Kidney glomerular epithelial cell (primary cell): ENCODE results near the gene HTR1D.
"Not testable (repeated sequence)": the region's sequence is repeated elsewhere in the genome, so short reads cannot be mapped to it uniquely, and the experiment has no call there.

ENCODE experiments used
- DNase-seq: peaks from one replicate; lab custom pipeline; 2025; lab: John Stamatoyannopoulos, UW

Gene HTR1D, protein sequence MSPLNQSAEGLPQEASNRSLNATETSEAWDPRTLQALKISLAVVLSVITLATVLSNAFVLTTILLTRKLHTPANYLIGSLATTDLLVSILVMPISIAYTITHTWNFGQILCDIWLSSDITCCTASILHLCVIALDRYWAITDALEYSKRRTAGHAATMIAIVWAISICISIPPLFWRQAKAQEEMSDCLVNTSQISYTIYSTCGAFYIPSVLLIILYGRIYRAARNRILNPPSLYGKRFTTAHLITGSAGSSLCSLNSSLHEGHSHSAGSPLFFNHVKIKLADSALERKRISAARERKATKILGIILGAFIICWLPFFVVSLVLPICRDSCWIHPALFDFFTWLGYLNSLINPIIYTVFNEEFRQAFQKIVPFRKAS

DNA sequence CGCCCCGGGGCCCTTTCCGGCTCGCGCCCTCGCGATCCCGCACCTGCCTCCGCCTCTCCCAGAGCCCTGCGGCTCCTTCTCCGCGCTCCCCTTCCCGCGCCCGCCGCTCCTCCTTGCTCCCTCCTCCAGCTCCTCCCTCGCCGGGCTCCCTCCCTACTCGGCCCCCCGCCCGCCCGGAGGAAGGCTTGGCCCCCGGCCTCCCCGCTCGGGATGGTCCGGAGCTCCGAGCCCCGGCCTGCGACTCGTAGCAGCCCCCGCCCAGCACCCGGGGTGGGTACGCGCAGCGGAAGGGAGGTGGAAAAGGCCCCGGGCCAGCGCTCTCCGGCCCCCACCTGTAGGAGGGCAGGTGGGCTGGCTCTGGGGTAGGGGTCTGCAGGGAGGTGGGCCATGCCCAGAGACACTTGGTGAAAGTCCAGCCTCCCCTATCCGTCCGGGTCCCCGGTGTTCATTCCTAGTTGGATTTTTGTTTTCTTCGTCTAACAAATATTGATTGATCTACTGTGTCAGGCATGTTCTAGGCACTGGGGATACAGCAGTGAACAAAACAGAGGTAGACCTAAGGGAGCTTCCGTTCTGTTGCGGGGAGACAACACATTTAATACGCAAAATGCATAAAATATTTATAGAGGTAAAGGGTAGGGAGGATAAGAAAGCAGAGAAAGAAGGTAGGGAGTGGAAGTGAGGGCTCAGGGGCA lies at the start of gene HTR1D:
Gene HTR1D (minus strand): TSS at position 82 of the 695 bp plus-strand sequence. CDS start 23,283 bp downstream, outside the sequence.
- DNase-seq: no peak

DNA sequence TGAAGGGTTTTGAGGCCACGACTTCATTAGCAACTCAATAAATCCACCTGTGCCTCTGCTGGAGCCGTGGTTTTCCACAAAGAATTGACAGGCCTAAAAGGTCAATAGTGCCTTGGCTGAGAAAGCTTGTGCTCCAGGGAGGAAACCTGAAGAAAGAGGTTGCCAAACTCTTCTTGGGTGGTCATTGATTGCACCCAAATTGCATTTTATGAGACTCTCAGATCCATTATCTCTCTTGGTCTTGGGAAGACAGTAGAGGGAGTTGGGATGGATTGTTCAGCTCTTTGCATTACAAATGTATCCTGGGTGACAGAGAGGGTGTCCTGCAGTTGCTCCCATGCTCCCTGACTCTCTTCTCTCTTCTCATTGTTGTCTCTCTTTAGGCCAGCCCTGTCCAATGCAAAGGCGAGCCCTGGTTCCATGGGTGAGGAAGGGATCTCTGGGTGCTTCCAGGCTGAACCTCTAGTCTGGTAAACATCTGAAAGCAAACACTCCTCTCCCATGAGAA lies 46.1 kb upstream of the HTR1D start:
- DNase-seq: no peak

DNA sequence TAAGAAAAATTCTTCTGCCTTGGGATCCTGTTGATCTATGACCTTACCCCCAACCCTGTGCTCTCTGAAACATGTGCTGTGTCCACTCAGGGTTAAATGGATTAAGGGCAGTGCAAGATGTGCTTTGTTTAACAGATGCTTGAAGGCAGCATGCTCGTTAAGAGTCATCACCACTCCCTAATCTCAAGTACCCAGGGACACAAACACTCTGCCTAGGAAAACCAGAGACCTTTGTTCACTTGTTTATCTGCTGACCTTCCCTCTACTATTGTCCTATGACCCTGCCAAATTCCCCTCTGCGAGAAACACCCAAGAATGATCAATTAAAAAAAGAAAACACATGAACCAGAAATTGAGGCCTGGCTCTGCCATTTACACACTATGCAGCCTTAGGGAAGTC lies 40.8 kb upstream of the HTR1D start:
- not testable (repeated sequence) for DNase-seq

DNA sequence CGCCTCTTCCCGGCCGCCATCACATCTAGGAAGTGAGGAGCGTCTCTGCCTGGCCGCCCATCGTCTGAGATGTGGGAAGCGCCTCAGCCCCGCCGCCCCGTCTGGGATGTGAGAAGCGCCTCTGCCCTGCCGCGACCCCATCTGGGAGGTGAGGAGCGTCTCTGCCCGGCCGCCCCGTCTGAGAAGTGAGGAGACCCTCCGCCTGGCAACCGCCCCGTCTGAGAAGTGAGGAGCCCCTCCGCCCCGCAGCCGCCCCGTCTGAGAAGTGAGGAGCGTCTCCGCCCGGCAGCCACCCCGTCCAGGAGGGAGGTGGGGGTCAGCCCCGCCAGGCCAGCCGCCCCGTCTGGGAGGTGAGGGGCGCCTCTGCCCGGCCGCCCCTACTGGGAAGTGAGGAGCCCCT lies 40.1 kb upstream of the HTR1D start:
- DNase-seq: not testable (repeated sequence)

DNA sequence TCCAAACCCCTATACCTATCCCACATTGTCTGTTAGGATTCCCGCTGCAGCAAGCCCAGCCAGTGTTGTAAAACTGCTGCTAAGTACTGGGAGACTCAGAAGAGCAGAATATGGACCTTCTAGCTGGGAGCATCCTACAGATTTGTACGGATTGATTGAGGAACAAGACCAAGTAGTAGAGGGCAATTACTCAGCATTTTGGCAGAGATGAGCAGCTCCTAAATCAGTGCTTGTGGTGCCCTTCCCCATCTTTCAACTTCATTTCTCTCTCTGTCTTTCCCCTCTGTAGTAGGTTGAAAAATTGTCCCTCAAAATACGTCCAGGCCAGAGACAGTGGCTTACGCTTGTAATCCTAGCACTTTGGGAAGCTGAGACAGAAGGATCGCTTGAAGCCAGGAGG lies 37.3 kb upstream of the HTR1D start:
- DNase-seq: no peak

DNA sequence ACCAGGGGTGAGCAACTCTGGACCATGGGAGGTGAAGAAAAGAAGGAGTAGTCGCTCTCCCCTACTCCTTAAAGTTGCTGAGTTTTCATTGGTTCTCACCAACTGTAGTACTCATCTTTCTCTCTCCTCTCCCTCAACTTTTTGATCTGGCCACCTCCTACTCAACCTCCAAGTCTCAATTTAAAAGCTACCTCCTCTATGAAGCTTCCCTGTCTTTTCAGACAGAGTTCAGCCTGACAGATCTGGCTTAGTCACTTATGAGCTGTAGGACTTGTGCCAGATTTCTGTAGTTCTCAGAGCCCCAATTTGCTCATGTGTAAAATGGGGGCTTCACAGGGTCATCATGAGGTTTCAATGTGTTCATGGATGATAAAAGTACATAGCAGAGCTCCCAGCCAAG lies 34.5 kb upstream of the HTR1D start:
- no peak for DNase-seq

DNA sequence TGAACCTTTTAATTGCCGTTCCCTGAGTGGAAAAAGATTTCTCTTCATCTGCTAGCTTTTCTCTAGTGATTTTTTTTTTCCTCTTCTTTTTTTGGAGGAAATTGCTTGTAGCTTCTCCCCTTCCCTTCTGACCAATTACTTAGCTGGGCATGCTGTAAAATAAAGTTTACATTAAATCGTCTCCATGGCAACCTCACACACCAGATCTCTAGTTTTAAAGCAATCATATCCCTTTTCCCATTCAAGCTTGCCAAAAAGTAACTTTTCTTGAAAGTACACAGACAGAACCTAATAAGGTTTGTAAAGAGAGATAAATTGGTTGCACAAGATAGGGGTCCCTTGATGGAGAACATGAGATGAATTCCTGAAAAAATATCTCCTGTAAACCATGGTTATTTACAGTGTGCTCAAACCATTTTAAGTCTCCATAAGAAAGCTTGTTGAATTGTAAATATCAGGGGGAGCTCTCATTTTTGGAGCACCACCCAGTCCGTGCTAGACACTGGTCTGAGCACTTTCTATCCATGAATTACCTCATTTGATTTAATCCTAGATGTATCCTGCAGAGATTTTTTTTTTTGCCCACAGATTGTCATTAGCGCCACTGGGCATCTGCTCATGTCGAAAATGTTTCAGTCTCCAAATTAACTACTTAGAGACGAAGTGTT lies 32.6 kb upstream of the HTR1D start:
- no peak for DNase-seq

DNA sequence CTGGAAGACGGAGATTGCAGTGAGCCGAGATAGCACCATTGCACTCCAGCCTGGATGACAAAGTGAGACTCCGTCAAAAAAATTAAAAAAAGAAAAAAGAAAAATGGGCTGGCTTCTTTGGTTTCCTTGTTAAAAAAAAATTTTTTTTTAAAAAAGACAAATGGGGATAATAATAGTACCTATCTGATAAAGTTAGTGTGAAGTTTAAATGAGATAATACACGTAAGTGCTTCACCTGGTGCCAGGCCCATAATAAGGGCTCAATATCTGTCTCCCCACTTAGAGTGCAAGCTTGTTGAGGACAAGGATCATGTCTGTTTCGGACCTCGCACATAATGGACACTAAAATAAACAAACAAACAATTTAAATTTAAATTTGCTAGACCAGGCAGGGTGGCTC lies 30.0 kb upstream of the HTR1D start:
- no peak for DNase-seq

DNA sequence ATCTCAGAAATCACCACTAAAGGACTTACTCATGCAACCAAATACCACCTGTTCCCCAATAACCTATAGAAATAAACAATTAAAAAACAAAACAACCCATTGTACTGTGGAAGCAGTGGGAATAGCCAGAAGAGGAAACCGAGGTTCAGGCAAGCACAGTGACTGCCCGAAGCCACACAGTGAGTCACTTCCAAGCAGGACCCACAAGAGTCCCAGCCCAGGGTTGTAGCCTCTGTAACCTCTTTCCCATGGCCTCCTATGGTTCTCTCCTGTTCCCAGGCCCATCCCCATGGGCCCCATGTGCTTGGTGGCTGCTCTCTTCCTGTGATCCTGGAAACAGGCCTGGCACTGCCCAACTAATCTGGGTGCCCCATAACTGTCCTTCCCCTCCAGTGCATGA lies 29.0 kb upstream of the HTR1D start:
- no peak for DNase-seq

DNA sequence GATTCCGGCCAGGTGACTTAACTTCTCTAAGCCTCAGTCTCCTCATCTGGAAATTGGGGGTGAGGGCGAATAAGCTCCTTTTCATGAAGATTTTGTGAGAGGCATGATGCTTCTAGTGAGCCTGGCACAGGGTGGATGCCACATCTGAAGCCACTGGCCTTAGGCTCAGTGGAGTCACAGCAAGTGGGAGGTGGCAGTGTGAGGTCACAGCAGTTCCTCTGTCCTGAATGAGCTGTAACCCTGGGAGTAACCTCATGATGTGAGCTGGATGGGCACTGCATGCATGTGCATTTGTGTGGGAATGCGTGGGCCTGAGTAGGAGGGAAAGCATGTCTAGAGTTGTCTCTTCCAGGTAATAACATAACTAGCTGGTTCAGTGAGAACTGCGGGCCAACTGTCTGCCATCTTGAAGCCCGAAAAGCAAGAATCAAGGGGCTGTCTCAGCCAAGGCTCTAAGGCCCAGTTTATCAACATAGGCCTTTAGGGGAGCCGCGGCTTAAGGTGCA lies 27.0 kb upstream of the HTR1D start:
- no peak for DNase-seq

DNA sequence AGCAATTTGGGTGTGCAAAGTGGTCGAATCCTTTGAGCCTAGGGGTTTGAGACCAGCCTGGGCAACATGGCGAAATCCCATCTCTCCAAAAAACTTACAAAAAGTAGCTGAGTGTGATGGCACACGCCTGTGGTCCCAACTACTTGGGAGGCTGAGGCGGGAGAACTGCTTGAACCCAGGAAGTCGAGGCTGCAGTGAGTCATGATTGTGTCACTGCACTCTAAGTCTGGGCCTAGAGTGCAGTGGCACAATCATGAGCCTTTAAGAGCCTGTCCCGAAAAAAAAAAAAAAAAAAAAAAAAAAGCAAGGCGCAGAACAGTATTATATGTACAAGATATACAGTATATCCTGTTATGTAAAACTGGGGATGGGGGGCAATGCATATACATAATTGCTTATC lies 25.1 kb upstream of the HTR1D start:
- DNase-seq: no peak

DNA sequence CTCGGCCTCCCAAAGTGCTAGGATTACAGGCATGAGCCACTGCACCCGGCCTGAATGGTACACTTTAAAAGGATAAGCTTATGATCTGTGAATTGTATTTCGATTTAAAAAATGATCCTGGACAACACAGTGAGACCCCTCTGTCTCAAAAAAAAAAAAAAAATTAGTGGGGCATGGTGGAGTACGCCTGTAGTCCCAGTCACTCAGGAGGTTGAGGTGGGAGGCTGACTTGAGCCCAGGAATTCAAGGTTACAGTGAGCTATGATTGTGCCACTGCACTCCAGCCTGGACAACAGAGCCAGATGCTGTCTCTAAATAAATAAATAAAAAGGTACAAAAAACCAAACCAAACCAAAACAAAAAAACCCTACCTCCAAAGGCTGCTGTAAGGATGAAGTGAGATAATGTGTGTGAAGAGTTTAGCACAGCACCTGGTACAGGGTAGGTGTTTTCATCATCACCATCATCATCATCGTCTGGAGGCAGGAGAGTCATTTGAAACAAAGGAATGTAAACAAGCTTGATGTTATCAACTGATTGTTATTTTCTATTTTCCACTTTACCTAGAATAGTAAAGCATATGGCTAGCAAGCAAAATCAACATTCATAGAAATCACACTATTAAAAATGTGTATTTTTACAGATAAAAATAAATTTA lies 22.5 kb upstream of the HTR1D start:
- no peak for DNase-seq

DNA sequence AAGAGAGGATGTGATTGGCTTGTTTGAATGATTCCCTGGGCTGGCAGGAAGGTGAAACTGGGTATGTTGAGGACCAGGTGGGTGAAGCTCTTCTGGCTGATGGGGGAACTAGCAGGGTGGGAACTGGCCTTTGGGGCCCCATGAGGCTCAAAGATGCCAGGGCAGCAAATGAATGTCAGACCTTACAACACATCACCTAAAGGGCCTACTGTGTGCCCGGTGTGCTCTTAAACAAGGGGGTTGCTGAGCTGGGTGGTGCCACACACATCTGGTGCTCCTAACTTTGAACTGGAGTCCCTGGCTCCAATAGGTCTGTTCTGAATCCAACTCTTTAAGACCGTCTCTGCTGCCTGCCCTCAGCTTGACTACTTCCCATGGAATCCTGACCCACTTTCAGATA lies 21.3 kb upstream of the HTR1D start:
- no peak for DNase-seq

DNA sequence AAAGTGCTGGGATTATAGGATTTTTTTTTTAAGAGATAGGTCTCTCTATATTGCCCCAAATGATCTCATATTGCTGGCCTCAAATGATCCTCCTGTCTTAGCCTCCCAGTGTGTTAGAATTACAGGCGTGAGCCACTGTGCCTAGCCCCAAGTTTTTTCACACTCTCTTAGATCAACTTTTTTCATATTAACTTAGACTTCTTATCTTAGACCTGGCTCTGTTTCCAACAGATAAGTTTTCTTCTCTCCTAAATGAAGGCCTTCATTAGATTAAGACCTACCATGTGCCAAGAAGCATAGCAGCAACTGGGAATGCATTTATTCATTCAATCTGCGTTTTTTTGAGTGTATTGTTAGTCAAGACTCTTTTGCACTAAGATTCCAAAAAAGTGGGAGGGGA lies 20.2 kb upstream of the HTR1D start:
- no peak for DNase-seq

DNA sequence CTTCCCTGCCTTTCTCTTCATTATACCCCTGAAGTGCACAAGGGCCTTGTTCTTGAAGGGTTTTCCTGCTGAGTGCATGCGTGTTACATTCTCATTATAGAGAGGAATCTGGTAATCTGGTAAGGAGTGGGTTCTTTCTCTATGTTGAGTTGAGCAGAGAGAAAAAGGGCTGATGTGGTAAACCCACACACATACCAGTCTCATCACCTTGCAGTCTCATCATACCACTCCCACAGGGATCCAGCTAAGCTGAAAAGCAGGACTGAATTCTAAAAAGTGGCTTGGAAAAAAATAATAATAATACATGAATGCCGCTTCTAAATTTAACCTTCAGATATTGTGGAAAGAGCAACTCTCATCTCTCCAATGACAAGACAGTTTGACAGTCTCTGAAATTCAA lies 10.5 kb upstream of the HTR1D start:
- DNase-seq: no peak

DNA sequence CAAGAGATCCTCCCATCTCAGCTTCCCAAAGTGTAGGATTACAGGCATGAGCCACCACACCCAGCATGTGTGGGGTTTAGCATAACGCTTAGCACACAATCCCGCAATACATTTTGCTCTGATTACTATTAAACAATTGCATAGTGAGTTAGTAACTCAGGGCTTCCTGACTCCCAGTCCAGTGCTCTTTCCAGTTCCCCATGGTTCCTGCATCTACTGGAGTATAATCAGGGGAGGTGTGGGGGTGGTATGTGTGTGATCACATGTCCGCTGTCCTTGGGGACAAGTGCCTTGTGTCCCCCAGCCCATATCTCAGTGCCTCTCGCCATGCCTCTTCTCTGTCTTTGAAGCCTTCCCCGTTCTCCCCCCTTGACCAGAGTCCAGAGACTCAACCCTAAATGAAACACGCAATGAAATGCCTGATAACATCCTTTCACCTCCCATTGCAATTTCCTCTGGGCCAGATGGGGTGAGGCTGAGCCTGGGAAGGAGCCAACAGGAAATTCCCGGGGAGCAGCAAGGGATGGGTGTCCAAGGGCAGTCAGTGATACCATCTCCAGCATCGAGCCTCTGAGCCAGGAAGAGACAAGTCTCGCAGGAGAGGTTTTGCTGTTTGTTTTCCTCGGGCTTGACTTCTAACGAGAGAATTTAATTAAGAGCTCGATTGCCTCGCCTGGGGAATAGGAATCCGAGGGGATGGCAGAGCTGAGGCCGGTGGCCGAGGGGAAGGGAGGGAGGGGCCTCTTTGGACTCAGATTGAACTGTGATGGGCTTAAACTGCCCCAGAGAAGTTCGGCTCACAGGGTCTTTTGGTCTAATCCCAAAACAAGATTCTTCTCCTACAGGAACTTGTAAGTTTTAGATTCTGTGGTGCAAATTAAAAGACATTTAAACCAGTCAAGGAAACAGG lies 7.7 kb upstream of the HTR1D start:
- DNase-seq: peak; percentile 5

DNA sequence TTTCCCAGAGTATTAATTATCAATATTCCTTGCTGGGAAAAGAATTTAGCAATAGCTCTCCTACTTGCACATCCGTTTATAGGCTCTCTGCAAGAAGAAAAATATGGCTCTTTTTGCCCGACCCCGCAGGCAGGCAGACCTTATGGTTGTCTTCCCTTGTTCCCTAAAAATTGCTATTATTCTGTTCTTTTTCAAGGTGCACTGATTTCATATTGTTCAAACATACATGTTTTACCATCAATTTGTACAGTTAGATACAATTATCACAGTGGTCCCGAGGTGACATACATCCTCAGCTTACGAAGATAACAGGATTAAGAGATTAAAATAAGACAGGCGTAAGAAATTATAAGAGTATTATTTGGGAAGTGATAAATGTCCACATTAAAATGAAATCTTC lies 6.7 kb upstream of the HTR1D start:
- DNase-seq: not testable (repeated sequence)

DNA sequence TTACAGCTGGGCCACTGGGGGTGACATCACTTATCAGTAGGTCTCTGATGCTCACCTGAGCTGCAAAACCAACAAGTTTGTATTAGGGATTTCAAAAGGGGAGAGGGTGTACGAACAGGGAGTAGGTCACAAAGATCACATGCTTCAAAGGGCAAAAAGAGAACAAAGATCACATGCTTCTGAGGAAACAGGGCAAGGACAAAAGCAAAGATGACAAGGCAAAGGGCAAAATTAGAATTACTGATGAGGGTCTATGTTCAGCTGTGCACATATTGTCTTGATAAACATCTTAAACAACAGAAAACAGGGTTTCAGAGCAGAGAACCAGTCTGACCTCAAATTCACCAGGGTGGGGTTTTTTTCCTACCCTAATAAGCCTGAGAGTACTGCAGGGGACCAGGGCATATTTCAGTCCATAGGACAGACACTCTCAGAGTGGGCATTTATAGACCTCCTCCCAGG lies 6.2 kb upstream of the HTR1D start:
- DNase-seq: not testable (repeated sequence)

DNA sequence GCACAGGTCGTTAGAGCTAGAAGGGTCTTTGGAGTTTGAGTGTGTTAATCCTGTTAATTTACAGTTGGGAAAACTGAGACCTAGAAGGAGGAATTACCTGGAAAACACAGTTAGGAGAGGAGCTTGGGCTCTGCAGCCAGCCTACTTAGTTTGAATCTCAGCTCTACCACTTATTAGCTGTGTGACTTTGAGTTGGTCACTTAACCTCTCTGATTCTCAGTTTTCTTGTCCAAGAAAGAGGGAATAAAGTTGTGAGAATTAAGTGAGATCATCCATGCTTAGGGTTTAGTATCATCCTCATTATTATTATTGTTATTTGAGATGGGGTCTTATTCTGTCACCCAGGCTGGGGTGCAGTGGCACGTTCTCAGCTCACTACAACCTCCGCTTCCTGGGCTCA lies 5.4 kb upstream of the HTR1D start:
- no peak for DNase-seq

DNA sequence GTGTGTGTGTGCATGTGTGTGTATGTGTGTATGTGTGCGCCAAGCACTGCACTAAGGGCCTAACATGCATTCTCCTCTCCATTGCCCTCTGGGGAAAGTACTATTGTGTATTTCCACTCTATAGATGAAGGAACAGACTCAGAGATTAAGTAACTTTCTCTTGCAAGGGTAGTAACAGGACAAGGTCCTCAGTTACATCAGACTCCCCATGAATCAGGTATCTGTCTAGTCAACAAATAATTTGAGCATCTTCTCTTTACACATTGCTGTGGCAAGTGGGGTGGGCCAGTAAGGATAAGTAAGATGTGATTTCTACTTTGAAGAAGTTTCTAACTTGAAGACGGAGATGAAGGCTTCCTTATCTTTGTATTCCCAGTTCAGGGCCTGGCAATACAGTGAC lies 5.0 kb upstream of the HTR1D start:
- DNase-seq: no peak

DNA sequence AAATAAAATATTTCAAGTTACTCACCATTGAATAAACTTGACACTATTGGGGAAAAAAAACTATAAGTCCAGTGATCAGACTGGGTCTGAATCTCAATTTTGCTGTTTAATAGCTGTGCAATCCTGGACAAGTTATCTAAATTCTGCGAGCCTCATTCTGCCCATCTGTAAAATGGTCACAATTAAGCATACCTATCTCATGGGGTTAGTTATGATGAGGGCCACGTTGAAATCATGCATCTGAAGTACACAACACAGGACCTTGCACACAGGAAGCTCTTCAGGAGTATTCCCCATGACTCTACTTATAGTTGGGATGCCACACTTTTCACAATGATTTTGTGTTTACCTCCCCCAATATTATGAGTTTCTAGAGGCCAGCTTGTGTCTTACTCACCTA lies 3.8 kb upstream of the HTR1D start:
- DNase-seq: no peak
